Epithelial cell of esophagus (primary cell): ENCODE results near the gene ABAT.

Experiments
- DNase-seq: peaks from one replicate; pipeline ENCODE4 v3.0.0; 2010; ENCODE audit warnings: low read depth
- H3K4me3 ChIP-seq: 2 replicates; pipeline ENCODE4 v1.5.1; 2011; ENCODE audit warnings: mild to moderate bottlenecking, low read length, control low read depth
- TF ChIP-seq, protein P1 (sequence below): IDR thresholded peaks from 2 replicates; pipeline ENCODE4 v1.5.1; 2011; ENCODE audit warnings: low read depth, mild to moderate bottlenecking, low read length, control low read depth, inconsistent platforms; ENCODE audit not compliant: insufficient read depth; ENCODE audit errors: missing control alignments

Gene ABAT

DNA sequence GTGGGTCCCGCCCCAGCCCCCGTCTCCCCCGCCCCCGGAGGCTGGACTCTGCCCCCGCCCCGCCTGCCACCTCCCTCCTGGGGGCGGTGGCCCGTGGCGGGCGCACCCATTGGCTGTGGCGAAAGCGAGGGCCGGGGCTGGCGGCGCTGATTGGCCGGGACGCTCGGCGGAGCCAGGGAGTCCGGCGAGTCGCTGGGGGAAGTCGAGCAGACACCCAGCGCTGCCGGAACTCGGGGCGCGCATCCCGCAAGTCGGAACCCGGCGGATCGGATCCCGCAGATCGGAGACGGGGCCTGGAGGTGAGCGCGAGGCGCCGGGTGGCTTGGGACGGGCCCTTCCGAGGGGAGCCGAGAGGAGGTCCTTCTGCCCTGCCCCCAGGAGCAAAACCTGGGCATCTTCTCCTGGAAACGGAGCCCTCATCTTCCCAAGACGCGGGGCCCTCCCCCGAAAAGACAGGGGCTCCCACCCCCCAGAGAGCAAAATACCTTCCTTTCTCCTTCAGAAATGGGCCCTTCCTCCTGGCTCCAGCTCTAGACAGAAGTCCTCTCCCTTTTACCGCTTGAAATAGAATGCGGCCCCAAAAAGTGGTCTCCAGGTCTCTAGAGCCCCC lies at the start of gene ABAT:
ABAT (plus strand) TSS at position 205 of the 610 bp plus-strand sequence. CDS start 61,123 bp downstream, outside the sequence.
- H3K4me3 ChIP-seq = peak within 1 kb of the TSS; percentile 52
- TF ChIP-seq, protein P1, sequence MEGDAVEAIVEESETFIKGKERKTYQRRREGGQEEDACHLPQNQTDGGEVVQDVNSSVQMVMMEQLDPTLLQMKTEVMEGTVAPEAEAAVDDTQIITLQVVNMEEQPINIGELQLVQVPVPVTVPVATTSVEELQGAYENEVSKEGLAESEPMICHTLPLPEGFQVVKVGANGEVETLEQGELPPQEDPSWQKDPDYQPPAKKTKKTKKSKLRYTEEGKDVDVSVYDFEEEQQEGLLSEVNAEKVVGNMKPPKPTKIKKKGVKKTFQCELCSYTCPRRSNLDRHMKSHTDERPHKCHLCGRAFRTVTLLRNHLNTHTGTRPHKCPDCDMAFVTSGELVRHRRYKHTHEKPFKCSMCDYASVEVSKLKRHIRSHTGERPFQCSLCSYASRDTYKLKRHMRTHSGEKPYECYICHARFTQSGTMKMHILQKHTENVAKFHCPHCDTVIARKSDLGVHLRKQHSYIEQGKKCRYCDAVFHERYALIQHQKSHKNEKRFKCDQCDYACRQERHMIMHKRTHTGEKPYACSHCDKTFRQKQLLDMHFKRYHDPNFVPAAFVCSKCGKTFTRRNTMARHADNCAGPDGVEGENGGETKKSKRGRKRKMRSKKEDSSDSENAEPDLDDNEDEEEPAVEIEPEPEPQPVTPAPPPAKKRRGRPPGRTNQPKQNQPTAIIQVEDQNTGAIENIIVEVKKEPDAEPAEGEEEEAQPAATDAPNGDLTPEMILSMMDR = no peak
- peak; percentile 88 for DNase-seq

DNA sequence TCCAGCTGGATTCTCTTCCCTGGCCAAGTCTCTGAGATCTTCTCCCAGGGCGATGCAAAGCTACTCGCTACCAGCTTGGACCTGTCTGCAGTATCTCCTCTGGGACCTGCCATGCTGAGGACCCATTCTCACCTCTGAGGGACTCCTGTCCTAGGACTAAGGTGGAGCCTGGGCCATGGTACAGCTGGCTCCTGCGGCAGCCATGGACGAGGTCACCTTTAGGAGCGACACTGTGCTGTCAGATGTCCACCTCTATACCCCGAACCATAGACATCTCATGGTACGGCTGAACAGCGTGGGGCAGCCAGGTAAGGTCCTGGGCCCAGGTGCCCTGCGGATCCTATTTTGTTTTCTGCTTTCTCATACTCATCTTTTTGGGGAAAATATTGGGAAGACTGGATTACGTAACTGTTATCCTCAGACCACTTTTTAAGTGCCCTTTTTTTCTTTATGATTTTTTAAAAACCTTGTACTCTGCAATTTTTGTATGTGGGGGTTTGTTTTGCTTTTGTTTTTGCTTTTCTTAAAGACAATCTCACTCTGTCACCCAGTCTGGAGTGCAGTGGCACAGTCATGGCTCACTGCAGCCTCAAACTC lies 48.8 kb upstream of the ABAT start:
- no peak overlapping the region for H3K4me3 ChIP-seq
- DNase-seq = no peak
- TF ChIP-seq, protein P1 = no peak

DNA sequence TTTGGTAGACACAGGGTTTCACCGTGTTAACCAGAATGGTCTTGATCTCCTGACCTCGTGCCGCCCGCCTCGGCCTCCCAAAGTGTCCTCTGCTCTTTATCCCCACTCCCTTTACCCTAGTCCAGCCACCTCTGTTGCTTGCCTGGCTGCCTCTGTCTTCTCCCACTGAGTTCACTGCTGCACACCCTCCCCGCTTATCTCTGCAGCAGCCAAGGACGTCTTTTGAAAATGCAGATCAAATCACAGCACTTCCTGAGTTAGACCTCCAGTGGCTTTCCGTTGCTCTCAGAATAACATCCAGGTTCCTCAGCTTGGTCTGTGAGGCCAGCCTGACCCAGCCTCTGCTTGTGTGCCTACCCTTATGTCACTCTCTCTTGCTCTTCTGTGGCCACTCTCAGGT lies 47.5 kb upstream of the ABAT start:
- H3K4me3 ChIP-seq = no peak overlapping the region
- DNase-seq = no peak
- TF ChIP-seq, protein P1 = no peak

DNA sequence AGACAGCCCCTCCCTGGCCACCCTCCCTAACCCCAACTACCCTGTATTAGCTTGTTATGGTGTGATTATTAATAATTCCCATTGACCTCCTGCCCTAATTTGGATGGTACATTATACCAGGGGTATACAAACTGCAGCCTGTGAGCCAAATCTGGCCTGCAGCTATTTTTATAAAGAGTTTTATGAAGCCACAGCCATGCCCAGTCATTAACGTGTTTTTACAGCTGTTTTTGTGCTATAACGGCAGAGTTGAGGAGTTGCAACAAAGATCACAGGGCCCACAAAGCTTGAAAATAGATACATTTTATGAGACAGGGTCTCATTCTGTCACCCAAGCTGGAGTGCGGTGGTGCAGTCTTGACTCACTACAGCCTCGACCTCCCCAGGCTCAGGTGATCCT lies 47.0 kb upstream of the ABAT start:
- TF ChIP-seq, protein P1 = no peak
- no peak for DNase-seq
- no peak overlapping the region for H3K4me3 ChIP-seq

DNA sequence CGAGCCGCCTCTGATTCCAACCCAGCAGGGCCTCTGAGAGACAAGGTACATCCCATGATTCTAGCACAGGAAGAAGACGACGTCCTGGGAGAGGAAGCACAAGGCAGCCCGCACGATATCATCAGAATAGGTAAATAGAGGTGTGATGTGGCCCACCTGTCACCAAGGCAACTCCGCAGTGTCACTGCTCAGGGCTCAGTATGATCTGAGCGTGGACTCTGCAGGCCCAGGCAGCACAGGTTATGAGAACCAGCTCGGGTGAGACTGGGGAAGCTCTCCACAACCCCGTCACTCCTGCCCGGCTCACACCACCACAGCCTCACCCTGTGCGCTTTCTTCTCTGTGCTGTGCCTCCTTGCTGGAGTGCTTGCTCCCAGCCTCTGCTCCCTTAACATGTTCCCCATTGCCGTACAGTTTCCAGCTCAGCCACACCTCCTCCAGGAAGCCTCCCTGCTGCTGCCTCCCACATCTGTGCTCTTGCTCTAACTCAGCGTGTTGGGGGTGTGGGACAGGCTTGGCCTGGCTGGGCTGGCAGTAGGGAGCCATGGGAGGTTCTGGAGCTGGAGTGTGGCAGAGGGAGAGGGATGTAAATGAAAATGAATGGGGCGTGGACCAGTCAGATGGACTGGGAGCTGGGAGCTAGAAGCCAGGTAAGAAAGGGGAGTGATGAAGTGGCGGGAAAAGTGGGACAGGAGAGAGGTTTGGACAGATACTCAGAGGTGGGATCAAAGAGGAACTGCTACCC lies 45.3 kb upstream of the ABAT start:
- DNase-seq = no peak
- TF ChIP-seq, protein P1 = no peak
- H3K4me3 ChIP-seq = no peak overlapping the region

DNA sequence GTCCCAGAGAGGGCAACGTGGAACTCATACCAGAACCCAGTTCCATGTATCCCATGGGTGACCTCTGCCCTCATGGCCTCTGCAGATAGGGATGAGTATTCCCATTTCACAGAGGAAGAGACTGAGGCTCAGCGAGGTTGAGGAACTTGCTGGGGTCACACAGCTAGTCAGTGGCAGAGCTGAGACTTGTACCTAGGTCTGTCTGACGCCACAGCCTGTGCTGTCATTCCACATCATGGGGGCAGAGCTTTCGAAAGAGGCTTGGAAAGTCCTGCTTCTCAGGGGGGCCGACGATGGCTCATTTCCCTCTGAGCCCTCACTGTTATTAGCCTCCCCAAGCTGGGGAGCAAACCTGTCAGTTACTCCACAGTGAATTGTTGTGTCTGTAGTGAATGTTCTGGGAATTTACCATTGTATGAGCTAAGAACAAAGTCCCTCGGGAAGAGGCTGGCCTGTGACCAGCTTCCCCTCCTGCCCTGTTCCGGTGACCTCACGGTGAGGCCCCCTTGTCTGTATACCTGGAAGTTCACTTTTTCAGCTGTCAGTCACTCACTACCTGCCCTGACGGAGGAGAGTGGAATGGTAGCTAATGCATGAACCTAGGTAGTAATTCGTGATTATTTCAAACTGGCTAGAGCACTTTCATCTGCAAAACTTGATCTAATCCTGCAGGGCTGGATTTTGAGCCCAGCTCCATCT lies 44.0 kb upstream of the ABAT start:
- TF ChIP-seq, protein P1 = no peak
- H3K4me3 ChIP-seq = no peak overlapping the region
- DNase-seq = no peak
